BE2C (cell line): Measurements from ENCODE around the gene MYH9.
"Not testable (repeated sequence)": the region's sequence is repeated elsewhere in the genome, so short reads cannot be mapped to it uniquely, and the experiment has no call there.

ENCODE experiments used
- DNase-seq: peaks from one replicate; pipeline ENCODE4 v3.0.0-alpha.2; 2020
- H3K27me3 ChIP-seq: fragments of 250-450 bp; sonication (Bioruptor Pico); 2 replicates; pipeline ENCODE4 v1.5.1; 2020; ENCODE audit warnings: mild to moderate bottlenecking
- H3K36me3 ChIP-seq: fragments of 250-450 bp; sonication (Bioruptor Pico); 2 replicates; pipeline ENCODE4 v1.5.1; 2020; ENCODE audit warnings: mild to moderate bottlenecking
- H3K4me1 ChIP-seq: fragments of 250-450 bp; sonication (Bioruptor Pico); 2 replicates; pipeline ENCODE4 v1.5.1; 2020
- H3K4me3 ChIP-seq: 2 replicates; pipeline ENCODE4 v1.5.1; 2011; ENCODE audit warnings: low read depth, low read length
- H3K9me3 ChIP-seq: fragments of 250-450 bp; sonication (Bioruptor Pico); 2 replicates; pipeline ENCODE4 v1.5.1; 2020
- CTCF ChIP-seq: IDR thresholded peaks from 2 replicates; pipeline ENCODE4 v1.5.1; 2012; ENCODE audit warnings: mild to moderate bottlenecking, low read depth, low read length

The MYH9 gene

GRCh38 chr22:36253523-36254490 lies 134.0 kb downstream of the MYH9 start:
- Histone ChIP-seq H3K4me1 (peaks cover 4% of the 10 kb centered on the region; the same call in 1 of the 2 replicates), H3K36me3 (no peaks in the 10 kb centered on the region), H3K27me3 (no peaks in the 10 kb centered on the region), H3K4me3 (no peak overlapping the region), H3K9me3 (no peaks in the 10 kb centered on the region)
- TF ChIP-seq CTCF, result no peak
- no peak for DNase-seq

- no peak within 1 kb of the TSS for H3K4me3 ChIP-seq
- no peak for TF ChIP-seq CTCF
- DNase-seq, result no peak
Measured at GRCh38 chr22:36252754-36253522, 134.8 kb downstream of the MYH9 start, which contains the start of gene APOL1. Gene APOL1 (plus strand): TSS chr22:36253133. CDS start chr22:36254956, 1,823 bp downstream.

GRCh38 chr22:36251979-36252608 lies 135.7 kb downstream of the MYH9 start:
- not testable (repeated sequence) for H3K36me3 ChIP-seq, DNase-seq, H3K4me1 ChIP-seq, H3K27me3 ChIP-seq, H3K9me3 ChIP-seq, H3K4me3 ChIP-seq

More at GRCh38 chr22:36252754-36253522, 134.8 kb downstream of the MYH9 start, which contains the start of gene APOL1:
- Histone ChIP-seq H3K36me3 (no peaks in the 10 kb centered on the region), H3K4me1 (peaks cover 4% of the 10 kb centered on the region; the same call in 1 of the 2 replicates), H3K9me3 (no peaks in the 10 kb centered on the region), H3K27me3 (no peaks in the 10 kb centered on the region)

DNA sequence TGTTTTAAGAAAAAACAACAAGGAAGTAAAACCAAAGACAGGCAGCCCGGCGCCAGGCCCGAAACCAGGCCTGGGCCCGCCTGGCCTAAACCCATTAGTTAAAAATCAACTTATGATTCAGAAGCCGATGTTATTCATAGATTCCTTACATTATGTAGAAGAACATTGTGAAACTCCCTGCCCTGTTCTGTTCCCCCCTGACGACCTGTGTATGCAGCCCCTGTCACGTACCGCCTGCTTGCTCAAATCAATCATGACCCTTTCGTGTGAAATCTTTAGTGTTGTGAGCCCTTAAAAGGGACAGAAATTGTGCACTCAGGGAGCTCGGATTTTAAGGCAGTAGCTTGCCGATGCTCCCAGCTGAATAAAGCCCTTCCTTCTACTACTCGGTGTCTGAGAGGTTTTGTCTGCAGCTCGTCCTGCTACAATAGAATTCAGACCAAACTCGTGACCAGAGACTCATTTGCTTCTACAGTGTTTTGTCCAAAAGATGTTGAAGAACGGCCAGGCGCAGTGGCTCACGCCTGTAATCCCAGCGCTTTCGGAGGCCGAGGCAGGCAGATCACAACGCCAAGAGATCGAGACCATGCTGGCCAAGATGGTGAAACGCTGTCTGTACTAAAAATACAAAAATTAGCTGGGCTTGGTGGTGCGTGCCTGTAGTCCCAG lies 137.3 kb downstream of the MYH9 start:
- not testable (repeated sequence) for DNase-seq, H3K4me1 ChIP-seq

GRCh38 chr22:36249160-36249559 lies 138.6 kb downstream of the MYH9 start:
- H3K4me3 ChIP-seq, result no peak overlapping the region
- no peaks in the 10 kb centered on the region for H3K36me3 ChIP-seq
- no peak for DNase-seq
- no peak for TF ChIP-seq CTCF
- H3K9me3 ChIP-seq, result no peaks in the 10 kb centered on the region
- 0 out of 2 replicates have a peak, but pooled peaks cover 3% of the 10 kb centered on the region for H3K4me1 ChIP-seq
- H3K27me3 ChIP-seq, result no peaks in the 10 kb centered on the region

More for the DNA sequence above, 137.3 kb downstream of the MYH9 start:
- not testable (repeated sequence) for H3K36me3 ChIP-seq, H3K9me3 ChIP-seq, H3K4me3 ChIP-seq, H3K27me3 ChIP-seq

- Histone ChIP-seq H3K9me3 (no peaks in the 10 kb centered on the region), H3K27me3 (no peaks in the 10 kb centered on the region), H3K4me3 (no peak overlapping the region), H3K4me1 (0 out of 2 replicates have a peak, but pooled peaks cover 3% of the 10 kb centered on the region), H3K36me3 (no peaks in the 10 kb centered on the region)
- no peak for TF ChIP-seq CTCF
- no peak for DNase-seq
Measured at GRCh38 chr22:36247955-36248354, 139.8 kb downstream of the MYH9 start.
